GM21529 (cell line): ENCODE results near the gene FDXR.

Experiments
- ATAC-seq: cut with Tn5 transposase; IDR thresholded peaks from one replicate; pipeline ENCODE4 v1.9.1; 2021; ENCODE audit not compliant: unreplicated experiment

Gene FDXR

DNA sequence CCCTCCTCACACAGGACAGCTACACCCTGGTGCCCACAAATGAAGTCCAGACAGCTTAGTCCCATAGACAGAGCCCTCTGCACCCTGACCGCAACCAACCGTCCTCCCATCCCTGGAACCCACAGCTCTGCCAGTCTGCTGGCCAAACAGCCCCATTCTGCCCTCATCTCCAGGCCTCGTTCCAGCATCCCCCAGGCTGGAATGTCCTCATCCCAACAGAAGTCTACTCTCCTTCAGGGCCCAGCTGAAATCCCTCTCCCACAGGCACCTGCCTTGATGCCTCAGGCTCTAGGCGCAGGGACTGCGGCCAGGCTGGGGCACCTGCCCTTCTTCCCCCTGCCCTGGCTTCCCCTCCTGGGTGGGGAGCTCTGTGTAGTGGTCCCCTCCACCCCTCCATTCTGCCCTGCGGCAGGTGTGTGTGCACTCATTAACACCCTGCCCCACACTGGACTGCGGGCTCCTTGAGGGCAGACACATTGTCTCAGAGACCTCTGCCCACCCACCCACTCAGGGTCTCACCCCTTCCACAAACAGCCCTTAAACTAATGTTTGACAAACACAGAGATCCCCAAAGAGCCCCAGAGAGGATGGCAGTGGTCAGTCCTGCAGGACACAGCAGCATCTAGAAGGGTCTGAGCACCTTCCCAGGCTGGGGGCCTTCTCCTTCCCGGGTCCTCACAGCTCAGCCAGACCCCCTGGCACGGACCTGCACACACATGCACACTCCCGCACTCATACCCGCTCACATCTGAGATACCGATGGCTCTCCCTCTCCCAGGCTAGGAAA, 13.9 kb downstream of the FDXR start:
- ATAC-seq, result no peak

DNA sequence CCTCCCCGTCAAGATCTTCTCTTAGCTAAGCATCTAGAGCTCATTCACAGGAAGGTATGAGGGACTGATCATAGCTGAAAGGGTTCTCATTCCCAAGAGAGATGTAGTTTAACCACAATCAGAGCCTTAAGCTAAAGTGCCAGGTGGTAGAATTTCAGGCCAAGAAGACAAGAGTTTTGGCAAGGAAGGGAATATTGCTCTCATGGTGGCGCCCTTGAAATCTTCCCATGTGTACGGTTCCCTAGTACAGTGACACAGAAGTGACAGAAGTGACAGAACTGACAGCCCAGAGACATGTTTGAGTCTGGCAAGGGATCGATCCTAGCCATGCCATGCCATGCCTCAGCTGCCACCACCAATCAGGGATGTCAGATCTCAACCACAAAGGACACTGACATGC, 15.6 kb downstream of the FDXR start:
- no peak for ATAC-seq

DNA sequence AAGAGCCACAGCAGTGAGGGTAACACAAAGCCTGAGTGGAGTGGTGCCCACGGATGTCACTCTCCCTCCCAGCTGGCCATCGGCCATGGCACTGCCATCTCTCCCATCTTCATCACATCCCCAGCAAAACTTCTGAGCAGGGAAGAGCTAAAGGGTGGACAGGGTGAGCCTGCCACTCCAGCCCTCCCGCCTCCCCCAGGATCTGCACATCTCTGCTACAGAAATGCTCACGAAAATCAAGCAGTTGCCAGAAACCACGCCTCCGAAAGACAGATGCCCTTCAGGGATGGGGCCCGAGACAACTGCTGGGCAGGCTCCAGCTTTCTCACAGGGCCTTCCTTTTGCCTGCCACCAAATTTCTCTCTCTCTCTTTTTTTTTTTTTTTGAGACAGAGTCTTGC, 16.7 kb downstream of the FDXR start:
- ATAC-seq, result no peak

DNA sequence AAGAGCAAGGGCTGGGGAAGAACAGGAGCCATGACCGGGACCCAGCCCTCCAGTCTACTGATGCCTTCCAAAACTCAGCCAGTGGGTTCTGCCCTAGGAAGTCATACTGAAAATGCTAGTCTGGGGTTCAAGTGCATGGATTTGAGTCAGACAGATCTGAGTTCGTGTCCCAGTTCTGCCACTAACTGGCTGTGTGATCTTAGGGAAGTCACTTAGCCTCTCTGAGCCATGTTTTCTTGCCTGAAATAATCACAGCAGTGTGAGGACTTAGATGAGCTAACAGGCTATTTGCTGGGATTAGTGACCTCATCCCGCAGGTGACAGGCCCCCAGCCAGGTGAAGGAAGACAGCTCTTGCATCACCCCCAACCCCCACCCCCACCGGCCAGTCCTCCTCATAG, 17.5 kb downstream of the FDXR start:
- no peak for ATAC-seq

DNA sequence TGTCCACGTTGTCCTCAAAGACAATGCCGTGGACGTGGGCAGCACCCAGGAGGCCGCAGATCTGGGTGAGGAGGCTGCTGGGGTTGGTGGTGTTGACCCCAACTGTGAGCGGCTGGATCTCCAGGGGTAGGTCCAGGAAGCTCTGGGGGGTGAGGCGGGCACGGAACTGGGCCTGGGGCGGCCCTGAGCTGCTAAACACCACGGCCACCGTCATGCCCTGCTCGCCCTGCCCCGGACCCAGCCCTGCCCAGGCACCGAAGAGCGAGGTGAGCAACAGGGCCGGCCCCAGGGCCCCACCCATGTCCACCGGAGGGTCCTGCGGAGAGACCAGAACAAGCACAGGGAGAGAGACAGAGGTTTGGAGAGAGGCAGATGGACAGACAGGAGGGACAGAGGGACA, 18.0 kb downstream of the FDXR start:
- ATAC-seq, result no peak

DNA sequence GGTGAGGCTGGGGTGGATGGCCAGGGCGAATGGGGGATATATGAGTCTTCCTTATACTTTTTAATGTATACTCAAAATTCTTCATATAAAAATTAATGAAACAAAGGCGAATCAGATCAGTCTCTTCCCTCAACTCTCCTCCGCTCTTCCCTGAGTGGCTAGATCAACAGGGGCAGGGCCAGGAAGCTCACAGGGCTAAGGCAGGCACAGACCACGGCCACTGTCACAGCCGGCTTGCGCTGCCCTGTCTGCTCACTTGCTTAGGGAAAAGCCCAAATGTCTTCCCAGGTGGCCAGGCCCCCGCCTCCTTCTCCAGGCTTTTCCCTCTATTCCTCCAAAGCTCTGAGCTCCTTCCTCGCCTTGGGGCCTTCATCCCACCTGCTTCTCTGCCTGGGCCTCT, 19.1 kb downstream of the FDXR start:
- ATAC-seq, result no peak

DNA sequence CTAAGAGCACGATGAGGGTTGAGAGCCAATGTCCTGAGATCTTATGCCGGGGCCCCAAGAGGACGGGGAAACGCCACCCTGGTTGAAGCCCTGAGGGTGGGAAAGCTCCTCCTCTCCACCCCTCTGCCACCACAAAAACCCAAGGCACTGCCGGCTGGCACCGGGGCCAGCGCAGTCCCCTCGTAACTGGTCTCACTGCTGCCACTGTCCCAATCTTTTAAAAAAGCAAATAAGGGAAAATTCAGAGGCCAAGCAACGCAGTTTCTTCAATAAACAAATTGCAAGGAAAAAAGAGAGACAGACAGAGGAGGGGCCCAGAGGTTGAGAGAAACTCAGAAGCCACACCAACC, 19.8 kb downstream of the FDXR start:
- ATAC-seq, result no peak

DNA sequence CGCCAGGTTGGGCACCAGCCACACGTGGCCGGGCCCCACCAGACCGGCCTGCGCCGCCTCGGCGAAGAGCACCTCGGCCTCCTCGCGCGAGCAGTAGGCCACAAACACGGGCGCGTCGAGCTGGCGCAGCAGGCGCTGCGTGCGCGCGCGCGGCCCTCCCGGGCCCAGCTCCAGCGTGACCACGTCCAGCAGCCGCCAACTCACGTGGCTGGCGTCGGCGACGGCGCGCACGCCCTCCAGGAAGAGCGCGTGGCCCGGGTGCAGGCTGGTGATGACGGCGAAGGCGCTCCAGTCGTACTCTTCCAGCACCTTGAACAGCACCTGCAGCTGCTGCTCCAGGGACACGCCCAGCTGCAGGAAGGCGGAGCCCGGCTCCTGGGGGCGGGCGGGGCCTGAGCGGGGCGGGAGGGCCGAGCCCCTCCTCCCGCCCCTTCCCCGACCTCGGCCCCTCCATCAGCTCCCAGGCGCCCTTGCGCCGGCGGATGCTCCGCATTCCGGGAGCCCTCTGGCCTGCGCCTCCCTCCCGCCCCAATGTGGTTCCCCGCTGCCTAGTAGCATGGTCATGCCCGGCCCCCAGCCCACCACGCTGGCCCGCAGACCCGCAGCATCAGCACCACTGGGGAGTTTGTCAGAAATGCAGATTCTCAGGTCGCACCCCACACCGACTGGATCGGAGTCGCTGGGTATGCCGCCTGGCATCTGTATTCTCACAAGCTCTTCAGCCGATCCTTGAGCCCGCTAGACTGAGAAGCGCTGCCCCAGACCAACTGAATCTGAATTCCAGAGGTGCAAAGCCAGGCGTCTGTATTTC, 20.4 kb downstream of the FDXR start:
- no peak for ATAC-seq

DNA sequence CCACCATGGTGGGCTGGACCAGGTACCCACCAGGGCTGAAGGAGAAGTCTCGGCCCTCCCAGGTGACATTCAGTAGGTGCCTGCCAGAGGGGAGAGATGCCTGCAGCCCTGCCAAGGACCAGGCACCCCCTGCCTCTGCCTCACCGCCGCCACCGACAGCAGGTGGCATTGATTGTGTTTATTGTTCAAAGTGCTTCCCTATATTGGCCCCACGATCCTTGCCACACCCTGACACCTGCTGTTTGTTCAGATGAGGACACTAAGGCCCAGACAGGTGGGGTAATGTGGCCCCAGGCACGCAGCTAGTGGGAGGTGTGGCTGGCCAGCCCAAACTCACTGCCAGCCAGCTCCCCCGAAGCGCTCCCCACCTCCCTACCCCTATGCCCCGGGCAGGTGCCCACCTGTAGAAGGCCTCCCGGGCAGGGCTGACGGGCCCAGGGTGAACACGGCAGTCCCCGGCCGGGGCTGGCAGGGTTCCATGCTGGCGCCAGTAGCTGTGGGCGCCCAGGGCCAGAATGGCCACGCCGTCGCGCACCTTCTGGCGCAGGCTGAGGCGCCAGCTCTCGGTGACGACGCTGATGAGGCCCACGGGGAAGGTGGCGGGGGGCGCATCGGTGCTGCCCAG, 21.1 kb downstream of the FDXR start:
- no peak for ATAC-seq

DNA sequence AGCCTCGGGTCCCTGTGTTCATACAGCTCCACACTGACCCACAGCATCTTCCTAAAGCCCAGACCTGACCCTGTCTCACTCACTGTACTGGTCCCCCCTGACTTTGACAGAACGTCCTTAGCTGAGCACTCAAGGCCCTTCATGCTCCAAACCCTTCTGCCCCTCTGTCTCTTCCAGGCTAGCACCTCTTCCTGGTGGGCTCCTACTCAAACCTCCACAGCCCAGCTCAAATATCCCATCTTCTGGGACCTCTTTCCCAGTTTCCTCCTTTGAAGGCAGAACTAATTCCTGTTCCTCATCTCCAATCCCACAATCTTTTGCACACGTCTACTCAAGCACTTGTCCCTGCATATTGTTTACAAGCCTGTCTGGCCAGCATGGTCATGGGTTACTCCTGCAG, 21.9 kb downstream of the FDXR start:
- ATAC-seq, result no peak

DNA sequence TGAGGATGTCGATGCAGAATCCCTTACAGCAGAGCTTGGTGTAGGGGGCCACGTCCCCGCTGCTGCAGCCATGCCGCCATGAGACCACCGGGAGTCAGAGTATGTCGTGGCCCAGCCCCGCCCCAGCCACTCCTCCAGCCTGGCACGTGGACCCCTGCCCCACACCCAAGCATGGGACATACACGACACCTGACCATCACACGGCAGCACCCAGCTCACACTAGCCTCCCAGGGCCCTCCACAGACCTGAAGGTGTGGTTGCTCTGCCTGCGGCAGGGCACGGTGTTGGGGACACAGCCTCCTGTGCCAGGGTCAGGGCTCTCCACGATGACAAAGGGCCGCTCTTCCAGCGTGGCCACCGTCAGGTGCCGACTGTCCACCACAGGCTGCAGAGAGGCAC, 22.5 kb downstream of the FDXR start:
- ATAC-seq, result no peak

DNA sequence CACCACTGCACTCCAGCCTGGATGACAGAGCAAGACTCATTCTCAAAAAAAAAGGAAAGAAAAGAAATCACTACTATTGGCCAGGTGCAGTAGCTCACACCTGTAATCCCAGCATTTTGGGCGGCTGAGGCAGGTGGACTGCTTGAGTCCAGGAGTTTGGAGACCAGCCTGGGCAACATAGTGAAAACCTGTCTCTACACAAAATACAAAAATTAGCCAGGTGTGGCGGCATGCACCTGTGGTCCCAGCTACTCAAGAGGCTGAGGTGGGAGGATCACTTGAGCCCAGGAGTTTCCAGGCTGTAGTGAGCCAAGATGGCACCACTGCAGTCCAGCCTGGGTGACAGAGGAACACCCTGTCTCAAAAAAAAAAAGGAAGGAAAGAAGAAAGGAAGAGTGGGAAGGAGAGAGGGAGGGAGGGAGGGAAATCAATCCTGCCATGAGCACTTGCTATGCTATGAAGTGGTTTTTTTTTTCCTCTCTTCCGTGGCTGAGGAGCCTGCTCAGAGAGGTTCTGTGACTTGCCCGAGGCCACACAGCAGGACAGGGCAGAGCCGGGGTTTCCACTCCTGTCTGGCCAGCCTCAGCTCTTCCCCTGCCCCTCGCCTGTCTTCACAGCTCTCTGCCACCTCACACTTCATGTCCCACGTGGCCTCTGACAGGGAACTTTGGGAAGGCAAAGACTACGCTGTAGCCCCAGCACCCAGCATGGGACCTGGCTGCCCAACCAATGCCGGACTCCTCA, 24.0 kb downstream of the FDXR start:
- ATAC-seq, result no peak

DNA sequence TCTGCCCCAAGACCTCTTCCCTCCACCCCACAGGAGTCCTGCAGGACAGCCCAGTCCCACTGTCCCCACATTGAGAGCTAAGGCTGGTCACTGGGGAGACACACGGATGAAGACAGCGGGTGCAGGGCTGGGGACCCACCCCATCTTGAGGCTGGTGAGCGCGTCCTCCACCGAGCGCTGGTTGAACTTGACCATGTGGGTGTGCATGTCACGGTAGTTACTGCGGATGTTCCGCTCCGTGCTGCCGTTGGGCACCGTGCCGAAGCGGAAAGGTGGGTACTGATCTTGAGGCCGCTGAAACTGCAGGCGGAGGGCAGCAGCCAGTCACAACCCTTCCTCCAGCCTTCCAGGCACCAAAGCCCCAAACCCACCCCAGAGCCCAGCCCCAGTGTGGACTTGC, 26.2 kb downstream of the FDXR start:
- ATAC-seq, result no peak

DNA sequence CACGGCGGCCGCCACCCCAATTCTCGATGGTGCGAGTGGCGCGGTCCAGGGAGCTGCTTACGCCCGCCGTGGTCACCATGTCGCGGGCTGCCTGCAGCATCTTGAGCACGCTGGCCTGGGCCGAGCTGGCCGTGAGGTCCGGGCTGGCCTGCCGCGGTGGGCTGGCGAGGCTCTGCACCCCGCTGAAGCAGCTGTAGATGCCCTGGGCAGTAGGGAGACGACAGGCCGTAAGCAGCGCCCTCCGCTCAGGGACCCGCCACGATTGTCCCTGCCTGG, 29.5 kb downstream of the FDXR start:
- ATAC-seq, result no peak

DNA sequence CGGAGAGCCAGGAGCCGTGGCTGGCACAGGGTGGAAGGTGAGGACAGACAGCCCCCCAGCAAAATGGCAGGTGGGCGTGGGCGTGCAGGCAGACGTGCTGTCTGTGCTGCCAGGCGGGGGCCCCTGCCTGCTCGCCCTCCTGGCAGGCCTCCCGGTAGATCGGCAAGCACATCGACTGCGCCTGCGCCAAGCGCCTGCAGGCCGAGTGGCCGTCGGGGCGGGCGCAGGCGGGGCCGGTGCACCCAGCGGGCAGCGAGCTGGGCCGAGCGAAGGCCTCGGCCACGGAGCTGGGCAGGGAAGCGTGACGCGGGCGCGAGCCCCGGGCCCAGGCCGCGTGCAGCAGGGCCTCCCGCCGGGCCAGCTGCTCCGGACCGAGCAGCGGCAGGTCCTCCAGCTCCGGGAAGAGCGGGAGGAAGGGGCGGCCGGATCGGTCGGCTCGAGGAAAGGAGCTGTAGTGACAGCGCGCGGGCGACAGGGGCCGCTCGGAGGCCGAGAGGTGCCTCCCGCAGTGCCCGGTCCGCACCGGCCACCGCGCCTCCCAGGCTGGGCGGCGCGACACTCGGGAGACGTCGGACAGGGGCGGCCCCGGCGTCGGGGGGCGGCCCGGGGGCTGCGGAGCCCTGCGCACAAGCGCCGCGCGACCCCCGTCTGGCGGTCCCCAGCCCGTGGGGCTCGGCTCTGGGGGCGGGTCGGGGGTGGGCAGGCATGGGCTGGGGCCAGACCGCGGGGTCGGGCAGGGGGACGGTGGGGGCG, 30.0 kb downstream of the FDXR start:
- ATAC-seq, result no peak

DNA sequence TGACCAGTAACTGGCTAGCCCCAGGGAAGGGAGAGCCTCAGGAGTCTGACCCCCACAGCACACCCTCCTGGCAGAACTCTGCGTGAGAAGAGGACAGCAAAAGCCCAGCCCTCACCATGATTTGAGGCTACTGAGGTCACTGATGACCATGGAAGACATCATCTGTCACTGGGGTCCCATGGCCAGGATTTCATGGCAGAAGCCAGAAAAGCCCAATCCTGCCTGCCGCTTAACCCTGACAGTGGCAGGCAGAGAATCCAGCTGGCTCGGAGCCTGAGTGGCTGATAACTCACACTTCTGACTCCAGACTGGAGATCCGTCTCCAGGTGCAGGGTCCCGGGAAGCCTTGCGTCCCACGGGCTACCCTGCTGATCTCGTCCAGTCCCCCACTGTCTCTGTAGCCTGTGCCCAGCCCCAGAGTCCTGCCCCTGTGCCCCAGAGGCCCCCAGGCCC, 30.6 kb downstream of the FDXR start:
- no peak for ATAC-seq

DNA sequence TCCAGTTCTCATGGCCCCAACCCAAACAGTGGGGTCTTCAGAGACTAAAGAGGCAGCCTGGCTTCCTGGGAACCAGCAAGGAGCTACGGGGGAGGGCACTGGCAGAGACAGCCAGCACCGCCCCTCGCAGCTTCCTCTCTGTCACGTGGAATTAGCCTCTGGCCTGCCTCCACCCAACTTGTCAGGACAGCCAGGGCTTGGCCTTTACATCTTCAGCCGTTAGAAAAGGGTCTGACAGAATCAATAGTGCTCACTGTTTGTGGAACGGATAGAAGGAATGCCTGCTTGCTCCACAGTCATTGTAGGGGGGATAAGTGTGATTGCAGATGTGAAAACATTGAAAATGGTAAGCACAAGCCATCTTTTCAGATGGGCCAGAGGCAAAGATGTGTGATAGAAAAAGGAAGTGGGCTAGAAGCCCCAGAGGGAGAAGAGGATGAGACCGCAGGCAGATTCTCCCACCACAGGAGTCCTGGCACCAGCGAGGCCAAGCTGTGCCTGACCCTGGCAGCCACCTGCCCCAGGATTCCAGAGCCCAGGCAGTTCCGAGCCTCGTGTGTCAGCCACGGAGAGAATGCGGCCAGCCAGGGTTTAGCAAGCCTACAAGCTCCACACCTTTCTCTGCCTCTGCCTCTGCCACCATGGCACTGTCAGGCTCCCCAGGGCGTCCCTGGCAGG, 31.7 kb downstream of the FDXR start:
- no peak for ATAC-seq

DNA sequence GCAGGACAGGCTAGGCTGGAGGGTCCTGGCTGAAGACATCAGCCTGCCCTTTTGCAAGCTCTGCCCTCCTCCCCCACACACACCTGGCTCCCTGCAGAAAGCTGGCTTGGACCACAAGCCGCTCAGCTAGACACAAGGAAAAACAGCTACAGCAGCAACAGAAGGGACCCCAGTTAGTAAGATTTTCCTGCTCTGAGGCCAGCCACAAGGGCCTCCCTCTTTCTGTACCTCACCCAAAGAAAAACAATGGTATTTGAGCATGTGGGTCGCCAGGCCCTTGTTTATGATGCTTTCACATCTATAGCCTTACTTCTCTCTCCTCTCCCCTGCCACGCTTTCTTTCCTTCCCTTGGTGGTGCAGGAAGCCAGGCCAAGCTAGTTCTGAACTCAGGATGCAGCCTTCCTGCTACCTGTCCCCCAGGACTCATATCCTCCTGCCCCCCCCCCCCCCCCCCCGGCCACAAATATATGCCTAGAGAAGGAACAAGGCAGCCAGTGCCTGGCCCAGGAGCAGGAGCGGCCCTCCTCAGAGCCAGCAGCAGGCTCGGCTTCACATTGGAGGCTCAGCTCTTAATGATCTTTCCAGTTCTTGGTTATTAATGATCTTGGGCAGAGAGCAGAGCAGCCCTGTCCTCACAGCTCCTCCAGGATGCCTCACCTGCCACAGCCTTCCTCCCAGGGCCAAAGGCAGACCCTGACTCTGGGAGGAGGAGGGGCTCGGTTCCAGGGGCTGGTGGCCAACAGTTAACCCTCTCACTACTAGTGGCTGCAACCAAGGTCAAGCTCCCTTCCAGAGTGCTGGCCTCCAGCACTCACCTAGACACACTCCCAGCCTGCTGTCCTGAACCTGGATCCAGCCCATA, 32.6 kb downstream of the FDXR start:
- ATAC-seq, result no peak

DNA sequence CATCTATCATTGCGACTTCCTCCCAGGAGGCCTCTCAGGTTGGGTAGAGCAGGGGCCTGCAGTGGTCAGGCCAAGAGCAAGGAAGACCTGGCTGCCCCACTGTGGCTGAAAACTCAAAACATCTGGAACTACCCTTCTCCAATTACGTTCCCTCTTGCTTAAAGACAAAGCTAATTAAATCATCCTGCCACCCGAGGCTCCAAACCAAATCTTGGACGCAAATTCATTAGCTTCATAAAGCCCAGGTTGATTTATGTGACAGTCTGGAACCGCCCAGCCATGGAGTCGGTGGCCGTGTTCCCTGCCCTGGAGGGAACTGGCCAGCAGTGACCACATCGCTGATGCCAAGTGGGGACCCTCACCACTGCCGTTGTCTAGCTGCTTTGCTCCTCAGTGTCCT, 34.5 kb downstream of the FDXR start:
- ATAC-seq, result no peak
